Measurements from ENCODE around the gene OR4C12.

- TF ChIP-seq, protein P1, sequence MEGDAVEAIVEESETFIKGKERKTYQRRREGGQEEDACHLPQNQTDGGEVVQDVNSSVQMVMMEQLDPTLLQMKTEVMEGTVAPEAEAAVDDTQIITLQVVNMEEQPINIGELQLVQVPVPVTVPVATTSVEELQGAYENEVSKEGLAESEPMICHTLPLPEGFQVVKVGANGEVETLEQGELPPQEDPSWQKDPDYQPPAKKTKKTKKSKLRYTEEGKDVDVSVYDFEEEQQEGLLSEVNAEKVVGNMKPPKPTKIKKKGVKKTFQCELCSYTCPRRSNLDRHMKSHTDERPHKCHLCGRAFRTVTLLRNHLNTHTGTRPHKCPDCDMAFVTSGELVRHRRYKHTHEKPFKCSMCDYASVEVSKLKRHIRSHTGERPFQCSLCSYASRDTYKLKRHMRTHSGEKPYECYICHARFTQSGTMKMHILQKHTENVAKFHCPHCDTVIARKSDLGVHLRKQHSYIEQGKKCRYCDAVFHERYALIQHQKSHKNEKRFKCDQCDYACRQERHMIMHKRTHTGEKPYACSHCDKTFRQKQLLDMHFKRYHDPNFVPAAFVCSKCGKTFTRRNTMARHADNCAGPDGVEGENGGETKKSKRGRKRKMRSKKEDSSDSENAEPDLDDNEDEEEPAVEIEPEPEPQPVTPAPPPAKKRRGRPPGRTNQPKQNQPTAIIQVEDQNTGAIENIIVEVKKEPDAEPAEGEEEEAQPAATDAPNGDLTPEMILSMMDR (conservative IDR thresholded peaks at IDR 0.05; ENCODE audit: low read depth, low read length), result peak; percentile 72
- no peak for TF ChIP-seq EZH2 (IDR thresholded peaks at IDR 0.05; ENCODE audit: low read length, unreplicated experiment)
Observed at GRCh38 chr11:49995565-49995964, 13.2 kb upstream of the OR4C12 start.

Measured in PC-3 (cell line).